Endothelial cell of umbilical vein (primary cell): ENCODE measurements around the gene RALBP1. TPM values are rescaled to one million over a fixed set of nuclear protein-coding genes. Genes with fewer than 3 reads are reported as not detected.

ENCODE experiments used
- BruUV-seq: library from RNA; stranded (reverse); fragments of 400-500 nt; replicated peaks from 2 replicates; lab custom pipeline; 2021; lab: Mats Ljungman, UMichigan
- CTCF ChIA-PET: fragments of 300-600, 350-600 bp; sonication (Branson Sonifier 250); formaldehyde crosslinking; loops from one replicate; lab custom pipeline; 2021; ENCODE audit warnings: antibody characterized with exemption, inconsistent platforms; lab: Charles Lee
- POLR2A ChIA-PET: fragments of 300-600, 350-600 bp; sonication (Branson Sonifier 250); formaldehyde crosslinking; loops from one replicate; lab custom pipeline; 2021; ENCODE audit warnings: antibody characterized with exemption, inconsistent platforms; lab: Charles Lee
- DNase-seq: peaks from one replicate; pipeline ENCODE4 v3.0.0-alpha.2; 2011; ENCODE audit warnings: low read depth, low spot score
- FAIRE-seq: peaks from 2 replicates; lab custom pipeline; 2011; peaks lifted over from hg19 to GRCh38; lab: Jason Lieb, UNC
- H2AFZ ChIP-seq: 2 replicates; pipeline ENCODE4 v1.6.0; 2012; ENCODE audit warnings: low read depth, low read length, control low read depth, inconsistent platforms
- H3K27ac ChIP-seq: 2 replicates; pipeline ENCODE4 v1.5.1; 2011; ENCODE audit warnings: low read depth, mild to moderate bottlenecking, control low read depth, low read length, moderate library complexity; ENCODE audit not compliant: insufficient read depth
- H3K27me3 ChIP-seq, 2 experiments: 2 replicates each; pipeline versions ENCODE4 v1.6.0 to v1.6.1; 2011; ENCODE audit warnings: low read length in 2 of 2, mixed read lengths in 1 of 2; ENCODE audit not compliant: control insufficient read depth in 2 of 2, insufficient read depth in 2 of 2
- H3K36me3 ChIP-seq, 2 experiments: 2 replicates in 1 of 2; 3 replicates in 1 of 2; pipeline ENCODE4 v1.5.1; 2011; ENCODE audit warnings: low read length in 2 of 2, mild to moderate bottlenecking in 1 of 2, moderate library complexity in 1 of 2; ENCODE audit not compliant: control insufficient read depth in 2 of 2, insufficient read depth in 2 of 2; ENCODE audit errors: extremely low read depth in 1 of 2
- H3K4me1 ChIP-seq: 3 replicates; pipeline ENCODE4 v1.5.1; 2011; ENCODE audit warnings: mild to moderate bottlenecking, low read length; ENCODE audit not compliant: control insufficient read depth, insufficient read depth; ENCODE audit errors: extremely low read depth
- H3K4me2 ChIP-seq: 2 replicates; pipeline ENCODE4 v1.6.1; 2011; ENCODE audit warnings: low read length, control low read depth, mixed read lengths; ENCODE audit not compliant: insufficient read depth
- H3K4me3 ChIP-seq, 3 experiments: fragments of 200-600 bp in 1 of 3; sonication (generic), shearing (Covaris generic) in 1 of 3; replicated peaks in 1 of 3; 2 replicates each; pipeline ENCODE4 v1.5.1; 2011 to 2016; ENCODE audit warnings: control low read depth in 3 of 3, low read length in 3 of 3, mild to moderate bottlenecking in 2 of 3, inconsistent platforms in 1 of 3, low read depth in 1 of 3, moderate library complexity in 1 of 3; ENCODE audit not compliant: insufficient read depth in 1 of 3
- H3K79me2 ChIP-seq: 2 replicates; pipeline ENCODE4 v1.6.0; 2012; ENCODE audit warnings: low read length, inconsistent platforms; ENCODE audit not compliant: control insufficient read depth, insufficient read depth
- H3K9ac ChIP-seq: replicated peaks from 2 replicates; pipeline ENCODE3; 2011; ENCODE audit warnings: low read length, control low read depth; ENCODE audit not compliant: insufficient read depth; ENCODE audit errors: extremely low read depth
- H3K9me1 ChIP-seq: replicated peaks from 3 replicates; pipeline ENCODE4 v1.6.0; 2011; ENCODE audit warnings: mild to moderate bottlenecking, low read length; ENCODE audit not compliant: control insufficient read depth, insufficient read depth; ENCODE audit errors: extremely low read depth
- H3K9me3 ChIP-seq: replicated peaks from 2 replicates; pipeline ENCODE4 v1.5.1; 2012; ENCODE audit warnings: low read length, inconsistent platforms; ENCODE audit not compliant: control insufficient read depth, insufficient read depth
- H4K20me1 ChIP-seq: replicated peaks from 2 replicates; pipeline ENCODE3; 2011; ENCODE audit warnings: mild to moderate bottlenecking, low read length; ENCODE audit not compliant: control insufficient read depth, insufficient read depth; ENCODE audit errors: extremely low read depth
- CTCF ChIP-seq, 2 donors: IDR thresholded peaks; 1 replicate in 1 of 2; 2 replicates in 1 of 2; pipeline ENCODE4 v1.5.1; 2011; ENCODE audit warnings: low read length in 2 of 2, mild to moderate bottlenecking in 2 of 2, moderate library complexity in 2 of 2, control low read depth in 1 of 2, inconsistent platforms in 1 of 2, low read depth in 1 of 2; ENCODE audit not compliant: insufficient read depth in 1 of 2; ENCODE audit errors: extremely low read depth in 1 of 2
- EZH2 ChIP-seq: IDR thresholded peaks from 2 replicates; pipeline ENCODE4 v1.6.1; 2012; ENCODE audit warnings: borderline replicate concordance, low read depth, mild to moderate bottlenecking, moderate library complexity, low read length, inconsistent platforms; ENCODE audit not compliant: severe bottlenecking
- FOS ChIP-seq: IDR thresholded peaks from 2 replicates; pipeline ENCODE4 v1.6.1; 2011; ENCODE audit warnings: mild to moderate bottlenecking, low read length, moderate library complexity, borderline replicate concordance; ENCODE audit not compliant: insufficient read depth
- GATA2 ChIP-seq: IDR thresholded peaks from 2 replicates; pipeline ENCODE4 v1.7.0; 2011; ENCODE audit warnings: low read depth, mild to moderate bottlenecking, moderate library complexity, mixed read lengths, low read length; ENCODE audit not compliant: insufficient read length, insufficient read depth
- JUN ChIP-seq: IDR thresholded peaks from 2 replicates; pipeline ENCODE4 v1.6.1; 2011; ENCODE audit warnings: borderline replicate concordance, low read depth; ENCODE audit not compliant: insufficient read length, insufficient read depth
- MAX ChIP-seq: IDR thresholded peaks from 2 replicates; pipeline ENCODE4 v1.6.1; 2011; ENCODE audit not compliant: insufficient read depth, insufficient read length
- MYC ChIP-seq: IDR thresholded peaks from one replicate; pipeline ENCODE4 v1.6.1; 2011; ENCODE audit warnings: mild to moderate bottlenecking, low read depth, low read length
- POLR2A ChIP-seq: IDR thresholded peaks from 2 replicates; pipeline ENCODE4 v1.6.1; 2012; ENCODE audit warnings: low read depth, mild to moderate bottlenecking, control low read depth, low read length
- POLR2AphosphoS5 ChIP-seq: IDR thresholded peaks from 2 replicates; pipeline ENCODE4 v1.6.1; 2012; ENCODE audit warnings: low read depth, mild to moderate bottlenecking, control low read depth, low read length, moderate library complexity; ENCODE audit not compliant: insufficient read depth
- dilution Hi-C: fragments of 300-500 bp; cut with MboI; formaldehyde crosslinking; loops from one replicate; pipeline ENCODE4 v1.15.0; 2019; ENCODE audit warnings: low sequenced_read_pairs; ENCODE audit not compliant: extremely low pct_ligation_motif_present
- intact Hi-C: fragments of 100-400 bp; cut with micrococcal nuclease; formaldehyde crosslinking; loops from one replicate; pipeline ENCODE4 v1.10.0; 2022
- polyA plus RNA-seq, 4 experiments: library from polyadenylated mRNA; depleted of rRNA in 3 of 4; stranded (reverse) in 3 of 4; unstranded in 1 of 4; fragments of >200 nt; gene quantifications; 2 replicates each; pipeline versions ENCODE4 v1.2.1 to v1.2.3, GENCODE V29; 2011 to 2012; ENCODE audit warnings: missing spikeins in 1 of 4
- total RNA-seq: library from RNA; stranded (reverse); gene quantifications from 2 replicates; pipeline ENCODE4 v1.2.3, GENCODE V29; 2021

Gene RALBP1
- total and polyA plus RNA-seq, 2 donors (not counting 3 experiments of a cell fraction or from before 2014, with no cell fraction given): 55.8 to 68.4 TPM

DNA sequence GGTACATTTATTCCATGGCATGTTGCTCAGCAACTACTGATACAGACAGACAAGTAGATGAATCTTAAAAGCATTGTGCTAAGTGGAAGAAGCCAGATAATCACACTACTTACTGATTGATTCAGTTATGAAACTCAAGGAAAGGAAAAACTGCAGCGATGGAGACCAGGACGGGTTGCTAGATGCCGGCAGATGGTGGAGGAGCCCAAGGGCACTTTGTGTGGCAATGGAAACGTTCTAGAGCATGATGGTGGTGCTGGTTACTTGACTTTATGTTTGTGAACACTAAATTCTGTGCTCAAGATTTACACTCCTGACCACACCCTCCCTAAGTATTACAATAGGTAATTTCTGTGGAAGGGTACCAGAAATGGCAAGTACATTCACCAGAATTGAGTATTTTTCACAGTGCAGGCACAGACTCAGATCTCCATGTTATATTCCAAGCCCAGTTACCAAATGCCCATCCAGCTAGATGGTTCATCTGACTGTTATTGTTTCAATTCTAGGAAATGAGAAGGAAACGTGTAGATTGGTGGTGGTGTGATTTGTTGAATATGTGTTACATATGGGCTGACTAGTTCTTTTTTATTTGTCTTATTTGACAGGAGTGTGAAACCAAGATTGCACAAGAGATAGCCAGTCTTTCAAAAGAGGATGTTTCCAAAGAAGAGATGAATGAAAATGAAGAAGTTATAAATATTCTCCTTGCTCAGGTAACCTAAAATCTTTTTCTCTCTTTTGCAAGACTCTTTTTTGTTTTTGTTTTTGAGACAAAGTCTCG is 55.1 kb downstream of the RALBP1 start:
- dilution Hi-C loops: no loop called here
- FAIRE-seq (peak; percentile 52), DNase-seq (no peak)
- Histone ChIP-seq H3K4me2 (no peak overlapping the region), H3K27ac (no peak overlapping the region), H3K27me3 (no peaks in the 10 kb centered on the region), H3K4me1 (no peaks in the 10 kb centered on the region), H3K9me1 (no peaks in the 10 kb centered on the region), H3K79me2 (no peaks in the 10 kb centered on the region), H3K9ac (no peak overlapping the region), H3K4me3 (no peak overlapping the region), H4K20me1 (no peaks in the 10 kb centered on the region), H3K36me3 (peaks cover 8 to 11% of the 10 kb centered on the region in 2 experiments), H2AFZ (no peak overlapping the region), H3K9me3 (no peaks in the 10 kb centered on the region)
- POLR2A ChIA-PET: no interaction called here
- no peak for TF ChIP-seq POLR2A
- TF ChIP-seq FOS: no peak
- no peak for TF ChIP-seq MAX
- intact Hi-C loops: no loop called here
- CTCF ChIA-PET: interaction anchor here (1.1 kb wide), 1 partner anchor 14 kb away, joined by 3 read pairs; no protein-coding TSS in a partner anchor
- no TSS peak for BruUV-seq

- BruUV-seq: no TSS peak
- no peaks in the 10 kb centered on the region for H4K20me1 ChIP-seq
- no peak overlapping the region for H3K9ac ChIP-seq
- H3K4me2 ChIP-seq: no peak overlapping the region
- no peak for TF ChIP-seq EZH2
- TF ChIP-seq MYC: no peak
- TF ChIP-seq POLR2AphosphoS5: no peak
- no peak for TF ChIP-seq FOS
- no peak for TF ChIP-seq MAX
- TF ChIP-seq JUN: no peak
- no peak for TF ChIP-seq POLR2A
- no peak for TF ChIP-seq GATA2
- no peak for TF ChIP-seq CTCF (IDR thresholded peaks at IDR 0.05; ENCODE audit: extremely low read depth in 1 of 2, insufficient read depth in 1 of 2, low read depth in 1 of 2, low read length in 2 of 2)
- no peaks in the 10 kb centered on the region for H3K9me1 ChIP-seq
- FAIRE-seq (peak; percentile 37), DNase-seq (no peak)
- H3K36me3 ChIP-seq: peaks cover 8 to 17% of the 10 kb centered on the region in 2 experiments
- no peak overlapping the region for H3K4me3 ChIP-seq
- CTCF ChIA-PET: interaction anchor here (1.1 kb wide), 3 partner anchors 12 to 458 kb away, joined by 3 read pairs; no protein-coding TSS in a partner anchor
- intact Hi-C loops: no loop called here
- H3K9me3 ChIP-seq: no peaks in the 10 kb centered on the region
- H3K27ac ChIP-seq: no peak overlapping the region
- H2AFZ ChIP-seq: no peak overlapping the region
- H3K4me1 ChIP-seq: no peaks in the 10 kb centered on the region
- H3K79me2 ChIP-seq: no peaks in the 10 kb centered on the region
- dilution Hi-C loops: no loop called here
- no peaks in the 10 kb centered on the region for H3K27me3 ChIP-seq
- POLR2A ChIA-PET: no interaction called here
These were observed 56.6 kb downstream of the RALBP1 start for GRCh38 chr18:9531791-9532410.
